HepG2 (cell line): ENCODE results near the gene TVP23A.

ENCODE experiments used
- ARNT2 ChIP-seq: sonication (generic); formaldehyde crosslinking; IDR thresholded peaks from 2 replicates; pipeline ENCODE4 v1.8.0; 2022; ENCODE audit warnings: mild to moderate bottlenecking, low read depth, missing genetic modification reagents, moderate library complexity
- CHCHD3 ChIP-seq: sonication (generic); formaldehyde crosslinking; IDR thresholded peaks from 2 replicates; pipeline ENCODE4 v1.8.0; 2022; ENCODE audit warnings: mild to moderate bottlenecking, missing genetic modification reagents, moderate library complexity
- EED ChIP-seq: sonication (generic); formaldehyde crosslinking; IDR thresholded peaks from 2 replicates; pipeline ENCODE4 v1.5.0; 2020; ENCODE audit warnings: mild to moderate bottlenecking, missing genetic modification reagents
- EZH2 ChIP-seq: conservative IDR thresholded peaks from 2 replicates; pipeline ENCODE4 v1.6.1; 2012; ENCODE audit warnings: mild to moderate bottlenecking, low read depth, low read length, moderate library complexity
- FOXP1 ChIP-seq, 2 experiments: fragments of 450-650 bp in 1 of 2; IDR thresholded peaks; 2 replicates each; pipeline ENCODE4 v1.6.1; 2017 to 2018; ENCODE audit warnings: antibody characterized with exemption in 1 of 2
- HNRNPUL1 ChIP-seq: fragments of 200-400 bp; formaldehyde crosslinking; IDR thresholded peaks from 2 replicates; pipeline ENCODE4 v1.6.1; 2017; ENCODE audit warnings: low read depth, mild to moderate bottlenecking, low read length, moderate library complexity
- NFKB2 ChIP-seq: sonication (generic); formaldehyde crosslinking; IDR thresholded peaks from 2 replicates; pipeline ENCODE4 v1.4.0; 2020; ENCODE audit warnings: missing genetic modification reagents, borderline replicate concordance
- POLR2AphosphoS2 ChIP-seq: IDR thresholded peaks from 2 replicates; pipeline ENCODE4 v1.6.1; 2011; ENCODE audit warnings: low read depth, low read length, improper control_type of control experiment
- SIN3A ChIP-seq: IDR thresholded peaks from 2 replicates; pipeline ENCODE4 v1.6.1; 2011; ENCODE audit warnings: low read depth, mild to moderate bottlenecking, control low read depth, low read length, borderline replicate concordance
- SUZ12 ChIP-seq: fragments of 150-350 bp; IDR thresholded peaks from 2 replicates; pipeline ENCODE4 v1.6.1; 2014; ENCODE audit warnings: low read depth, low read length
- TF ChIP-seq, protein P1 (sequence below): sonication (generic); formaldehyde crosslinking; IDR thresholded peaks from 2 replicates; pipeline ENCODE4 v1.8.0; 2022; ENCODE audit warnings: missing genetic modification reagents, mild to moderate bottlenecking, moderate library complexity, borderline replicate concordance
- TF ChIP-seq, protein P2 (sequence below): IDR thresholded peaks from 2 replicates; pipeline ENCODE4 v1.6.1; 2016; ENCODE audit warnings: low read depth, borderline replicate concordance
- TF ChIP-seq, protein P3 (sequence below), 2 experiments: sonication (generic) in 1 of 2; formaldehyde crosslinking in 1 of 2; IDR thresholded peaks; 2 replicates each; pipeline versions ENCODE4 v1.4.0 to v1.6.1; 2016 to 2020; ENCODE audit warnings: borderline replicate concordance in 1 of 2, low read depth in 1 of 2, mild to moderate bottlenecking in 1 of 2, missing genetic modification reagents in 1 of 2
- TF ChIP-seq, protein P4 (sequence below): IDR thresholded peaks from 2 replicates; pipeline ENCODE4 v1.6.1; 2016; ENCODE audit warnings: control low read depth

DNA sequence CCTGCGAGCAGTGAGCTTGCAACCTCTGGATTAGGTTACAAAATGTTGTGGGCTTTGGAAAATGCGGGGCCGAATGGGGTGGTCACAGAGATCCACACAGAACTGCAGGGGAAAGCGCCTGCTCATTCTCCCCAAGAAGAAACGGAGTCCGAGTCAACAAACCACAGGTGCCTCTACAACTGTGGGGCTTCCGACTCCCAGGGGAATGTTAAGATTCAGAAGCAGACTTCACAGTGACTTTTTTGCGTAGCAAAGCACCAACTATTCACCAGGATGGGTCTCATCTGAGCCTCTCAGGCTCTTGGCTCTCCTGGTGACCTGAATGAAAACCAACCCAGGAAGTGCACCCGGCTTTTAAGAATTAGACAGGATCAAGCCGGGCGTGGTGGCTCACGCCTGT lies 41.2 kb downstream of the TVP23A start:
- TF ChIP-seq, protein P1, sequence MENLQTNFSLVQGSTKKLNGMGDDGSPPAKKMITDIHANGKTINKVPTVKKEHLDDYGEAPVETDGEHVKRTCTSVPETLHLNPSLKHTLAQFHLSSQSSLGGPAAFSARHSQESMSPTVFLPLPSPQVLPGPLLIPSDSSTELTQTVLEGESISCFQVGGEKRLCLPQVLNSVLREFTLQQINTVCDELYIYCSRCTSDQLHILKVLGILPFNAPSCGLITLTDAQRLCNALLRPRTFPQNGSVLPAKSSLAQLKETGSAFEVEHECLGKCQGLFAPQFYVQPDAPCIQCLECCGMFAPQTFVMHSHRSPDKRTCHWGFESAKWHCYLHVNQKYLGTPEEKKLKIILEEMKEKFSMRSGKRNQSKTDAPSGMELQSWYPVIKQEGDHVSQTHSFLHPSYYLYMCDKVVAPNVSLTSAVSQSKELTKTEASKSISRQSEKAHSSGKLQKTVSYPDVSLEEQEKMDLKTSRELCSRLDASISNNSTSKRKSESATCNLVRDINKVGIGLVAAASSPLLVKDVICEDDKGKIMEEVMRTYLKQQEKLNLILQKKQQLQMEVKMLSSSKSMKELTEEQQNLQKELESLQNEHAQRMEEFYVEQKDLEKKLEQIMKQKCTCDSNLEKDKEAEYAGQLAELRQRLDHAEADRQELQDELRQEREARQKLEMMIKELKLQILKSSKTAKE (CRISPR knock-in tag): no peak
- no peak for TF ChIP-seq ARNT2
- no peak for TF ChIP-seq NFKB2 (CRISPR knock-in tag)
- no peak for TF ChIP-seq SUZ12
- no peak for TF ChIP-seq HNRNPUL1
- no peak for TF ChIP-seq EZH2
- TF ChIP-seq SIN3A: no peak
- TF ChIP-seq, protein P2, sequence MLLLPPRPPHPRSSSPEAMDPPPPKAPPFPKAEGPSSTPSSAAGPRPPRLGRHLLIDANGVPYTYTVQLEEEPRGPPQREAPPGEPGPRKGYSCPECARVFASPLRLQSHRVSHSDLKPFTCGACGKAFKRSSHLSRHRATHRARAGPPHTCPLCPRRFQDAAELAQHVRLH: no peak
- TF ChIP-seq CHCHD3 (CRISPR knock-in tag): no peak
- TF ChIP-seq EED (CRISPR knock-in tag): no peak
- TF ChIP-seq, protein P3, sequence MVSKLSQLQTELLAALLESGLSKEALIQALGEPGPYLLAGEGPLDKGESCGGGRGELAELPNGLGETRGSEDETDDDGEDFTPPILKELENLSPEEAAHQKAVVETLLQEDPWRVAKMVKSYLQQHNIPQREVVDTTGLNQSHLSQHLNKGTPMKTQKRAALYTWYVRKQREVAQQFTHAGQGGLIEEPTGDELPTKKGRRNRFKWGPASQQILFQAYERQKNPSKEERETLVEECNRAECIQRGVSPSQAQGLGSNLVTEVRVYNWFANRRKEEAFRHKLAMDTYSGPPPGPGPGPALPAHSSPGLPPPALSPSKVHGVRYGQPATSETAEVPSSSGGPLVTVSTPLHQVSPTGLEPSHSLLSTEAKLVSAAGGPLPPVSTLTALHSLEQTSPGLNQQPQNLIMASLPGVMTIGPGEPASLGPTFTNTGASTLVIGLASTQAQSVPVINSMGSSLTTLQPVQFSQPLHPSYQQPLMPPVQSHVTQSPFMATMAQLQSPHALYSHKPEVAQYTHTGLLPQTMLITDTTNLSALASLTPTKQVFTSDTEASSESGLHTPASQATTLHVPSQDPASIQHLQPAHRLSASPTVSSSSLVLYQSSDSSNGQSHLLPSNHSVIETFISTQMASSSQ (IDR thresholded peaks at IDR 0.05; ENCODE audit: low read depth): no peak
- TF ChIP-seq, protein P3 (CRISPR knock-in tag; IDR thresholded peaks at IDR 0.05; ENCODE audit: borderline replicate concordance): no peak
- TF ChIP-seq FOXP1 (IDR thresholded peaks at IDR 0.05): no peak
- TF ChIP-seq FOXP1 (CRISPR knock-in tag; IDR thresholded peaks at IDR 0.05): no peak
- no peak for TF ChIP-seq POLR2AphosphoS2
- TF ChIP-seq, protein P4, sequence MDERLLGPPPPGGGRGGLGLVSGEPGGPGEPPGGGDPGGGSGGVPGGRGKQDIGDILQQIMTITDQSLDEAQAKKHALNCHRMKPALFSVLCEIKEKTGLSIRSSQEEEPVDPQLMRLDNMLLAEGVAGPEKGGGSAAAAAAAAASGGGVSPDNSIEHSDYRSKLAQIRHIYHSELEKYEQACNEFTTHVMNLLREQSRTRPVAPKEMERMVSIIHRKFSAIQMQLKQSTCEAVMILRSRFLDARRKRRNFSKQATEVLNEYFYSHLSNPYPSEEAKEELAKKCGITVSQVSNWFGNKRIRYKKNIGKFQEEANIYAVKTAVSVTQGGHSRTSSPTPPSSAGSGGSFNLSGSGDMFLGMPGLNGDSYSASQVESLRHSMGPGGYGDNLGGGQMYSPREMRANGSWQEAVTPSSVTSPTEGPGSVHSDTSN (CRISPR knock-in tag): no peak
